GM19025 (cell line): ENCODE data around the gene CRIP3.

Experiments used
- ATAC-seq: cut with Tn5 transposase; IDR thresholded peaks from one replicate; pipeline ENCODE4 v1.9.1; 2021; ENCODE audit warnings: mild to moderate bottlenecking, low read depth, moderate library complexity; ENCODE audit not compliant: unreplicated experiment

The CRIP3 gene

GRCh38 chr6:43274916-43275597 is 33.6 kb downstream of the CRIP3 start:
- ATAC-seq, result no peak

DNA sequence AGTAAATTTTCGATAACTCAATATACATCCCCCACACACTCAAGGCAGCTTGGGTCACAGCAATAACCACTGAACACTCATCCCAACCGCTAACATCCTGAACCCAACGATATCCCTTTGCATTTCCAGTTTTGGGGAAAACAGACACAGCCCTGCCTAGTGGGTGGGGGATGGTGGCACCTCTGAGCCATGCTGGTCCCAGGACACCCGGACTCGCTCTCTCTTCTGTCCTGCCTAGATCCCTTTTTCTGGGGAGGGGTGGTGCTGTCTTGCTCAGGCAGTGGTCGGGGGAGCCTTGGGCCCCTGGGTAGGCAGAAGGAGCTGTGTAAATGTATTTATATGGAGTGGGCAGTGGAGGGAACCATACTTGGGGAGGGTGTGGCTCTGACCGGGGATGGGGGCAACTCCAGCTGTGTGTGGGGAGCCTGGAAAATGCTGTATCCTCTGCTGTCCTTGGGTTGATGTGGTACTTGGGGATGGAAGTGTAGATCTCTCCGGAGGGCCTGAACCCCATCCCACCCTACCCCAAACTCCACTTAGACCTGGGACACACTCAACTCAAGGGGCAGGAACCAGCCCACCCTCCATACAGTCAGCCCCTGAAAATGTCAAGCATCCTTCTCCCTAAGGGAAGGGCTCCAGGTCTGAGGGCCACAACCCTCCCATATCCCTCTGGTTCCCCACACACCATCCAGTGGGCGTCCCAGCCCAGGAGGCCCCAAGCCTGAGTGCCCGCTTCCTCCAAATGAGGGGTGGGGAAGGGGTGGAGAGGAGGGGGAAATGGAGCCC is 34.3 kb downstream of the CRIP3 start:
- ATAC-seq, result no peak

DNA sequence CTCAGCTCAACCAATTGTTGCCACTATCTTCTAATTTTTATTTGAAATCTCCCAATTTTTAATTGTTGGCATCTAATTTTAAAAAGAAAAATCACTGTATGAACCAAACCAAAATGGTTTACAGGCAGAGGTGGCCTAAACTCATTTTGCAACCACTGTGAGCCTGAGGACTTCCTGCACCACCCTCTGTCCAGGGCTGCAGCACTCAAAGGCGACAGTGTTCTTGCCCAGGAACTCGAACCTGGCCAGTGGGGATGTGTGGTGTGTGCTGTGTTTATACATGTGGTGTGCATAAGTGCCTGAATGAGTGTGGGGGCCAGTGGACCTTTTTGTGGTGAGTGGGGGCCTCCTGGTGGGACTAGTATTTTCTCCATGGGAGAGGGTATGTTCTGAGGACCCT is 34.9 kb downstream of the CRIP3 start:
- ATAC-seq, result no peak

GRCh38 chr6:43271944-43272343 is 36.7 kb downstream of the CRIP3 start:
- ATAC-seq, result no peak

GRCh38 chr6:43271103-43271815 is 37.4 kb downstream of the CRIP3 start:
- ATAC-seq, result no peak

DNA sequence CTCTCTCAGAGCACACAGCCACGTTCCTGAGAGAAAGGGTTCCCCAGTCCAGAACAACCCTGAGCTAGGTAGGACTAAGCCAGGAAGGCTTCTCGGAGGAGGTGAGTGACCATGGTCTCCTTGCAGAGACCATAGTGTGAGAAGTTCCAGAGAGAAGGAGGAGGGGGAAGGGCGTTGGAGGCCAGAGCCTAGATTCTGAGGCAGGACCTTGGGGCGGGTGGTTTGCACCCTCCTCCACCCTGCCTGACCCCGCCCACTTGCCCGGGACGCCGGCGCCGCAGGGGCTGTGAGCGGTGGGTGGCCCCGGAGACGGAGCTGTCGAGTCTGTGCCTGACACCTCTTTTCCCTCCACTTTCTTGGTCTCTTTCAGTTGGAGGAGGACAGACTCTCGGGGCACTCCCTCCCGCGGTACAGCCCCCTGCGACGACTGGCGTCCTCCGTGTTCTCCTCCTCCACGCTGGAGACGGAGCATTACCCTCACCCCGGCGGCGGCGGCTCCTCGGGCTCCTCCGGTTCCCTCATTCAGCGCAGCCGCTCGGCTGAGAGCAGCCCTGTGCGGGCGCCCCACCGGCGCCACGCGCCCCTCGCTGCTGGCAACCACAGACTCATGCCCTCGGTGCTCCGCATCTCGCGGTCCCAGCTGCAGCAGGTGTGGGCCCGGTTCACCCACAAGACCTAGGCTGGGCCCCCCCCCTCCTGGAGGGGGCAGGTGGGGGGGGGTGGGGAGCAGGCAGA is 39.2 kb downstream of the CRIP3 start:
- ATAC-seq, result no peak

- no peak for ATAC-seq
Observed at GRCh38 chr6:43268782-43269272, 39.8 kb downstream of the CRIP3 start.

DNA sequence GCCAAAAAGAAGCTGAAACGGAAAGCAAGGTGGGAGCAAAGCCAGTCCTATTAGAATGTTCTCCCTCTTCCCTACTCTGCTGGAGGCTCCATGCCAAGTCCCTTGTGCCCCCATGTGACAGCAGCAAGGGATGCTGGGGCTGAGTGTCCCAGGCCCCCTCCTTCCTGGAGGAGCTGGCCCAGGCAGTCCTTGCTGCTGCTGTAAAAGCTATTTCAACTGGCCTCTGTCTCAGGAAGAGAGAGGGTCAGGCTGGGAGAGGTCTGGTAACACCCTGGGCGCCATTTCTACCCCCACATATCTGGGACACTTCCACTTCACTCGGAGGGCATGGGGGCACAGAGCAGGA is 40.3 kb downstream of the CRIP3 start:
- ATAC-seq, result no peak

GRCh38 chr6:43267619-43268354 is 40.8 kb downstream of the CRIP3 start:
- no peak for ATAC-seq

DNA sequence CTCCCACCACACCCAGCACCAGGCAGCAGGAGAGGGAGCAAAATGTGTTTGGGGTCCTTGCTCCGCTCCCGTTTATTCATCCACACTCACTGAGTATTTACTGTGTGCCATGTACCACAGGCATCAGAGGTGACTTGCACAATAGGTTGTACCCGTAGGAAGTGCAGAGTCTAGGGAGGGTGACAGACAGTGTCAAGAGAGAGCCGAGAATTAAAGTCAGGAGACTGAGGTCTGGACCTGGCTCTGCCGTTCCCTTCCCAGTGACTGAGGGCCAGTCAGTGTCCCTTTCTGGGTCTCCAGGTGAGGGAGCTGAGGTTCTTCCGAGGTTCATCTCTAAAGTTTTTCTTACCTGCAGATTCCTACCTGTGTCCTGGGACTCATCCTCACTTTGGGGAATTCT is 43.1 kb downstream of the CRIP3 start:
- no peak for ATAC-seq

GRCh38 chr6:43264599-43265145 is 44.0 kb downstream of the CRIP3 start:
- ATAC-seq, result no peak

DNA sequence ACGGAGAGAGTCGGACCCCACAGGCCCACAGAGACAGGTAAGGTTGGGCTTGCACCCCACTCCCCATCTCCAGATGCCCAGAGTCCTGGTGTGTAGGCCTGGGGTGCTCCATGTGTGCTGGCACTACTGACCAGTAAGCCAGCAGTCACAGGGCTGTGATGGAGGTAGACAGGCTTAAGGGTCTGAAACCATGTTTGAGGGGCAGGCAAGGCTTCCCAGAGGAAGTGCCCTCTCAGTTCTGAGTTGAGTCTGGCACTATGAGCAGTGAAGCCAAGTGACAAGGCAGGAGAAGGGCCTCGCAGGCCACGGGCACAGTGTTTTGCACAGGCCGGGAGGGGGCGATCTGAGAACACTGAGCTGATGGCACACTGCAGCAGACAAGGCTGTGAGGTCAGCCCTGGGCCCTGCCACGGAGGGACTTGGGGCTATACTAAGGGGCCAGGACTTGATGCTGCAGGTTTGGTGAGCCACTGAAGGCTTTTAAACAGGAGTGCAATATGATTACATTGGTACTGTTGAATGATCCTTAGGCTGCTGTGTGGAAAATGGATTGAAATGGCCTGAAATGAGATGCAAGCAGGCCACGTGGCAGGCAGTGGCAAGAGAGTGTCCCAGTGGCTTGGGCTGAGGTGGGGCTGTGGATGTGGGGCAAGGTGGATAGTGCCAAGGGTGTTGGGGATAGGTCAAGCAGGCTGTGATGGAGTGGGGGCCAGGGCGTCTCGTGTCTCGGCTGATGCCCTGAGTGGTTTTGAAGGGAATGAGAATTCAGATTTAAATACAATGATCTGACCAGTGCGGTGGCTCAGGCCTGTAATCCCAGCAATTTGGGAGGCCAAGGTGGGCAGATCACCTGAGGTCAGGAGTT is 45.1 kb downstream of the CRIP3 start:
- peak; percentile 89 for ATAC-seq

DNA sequence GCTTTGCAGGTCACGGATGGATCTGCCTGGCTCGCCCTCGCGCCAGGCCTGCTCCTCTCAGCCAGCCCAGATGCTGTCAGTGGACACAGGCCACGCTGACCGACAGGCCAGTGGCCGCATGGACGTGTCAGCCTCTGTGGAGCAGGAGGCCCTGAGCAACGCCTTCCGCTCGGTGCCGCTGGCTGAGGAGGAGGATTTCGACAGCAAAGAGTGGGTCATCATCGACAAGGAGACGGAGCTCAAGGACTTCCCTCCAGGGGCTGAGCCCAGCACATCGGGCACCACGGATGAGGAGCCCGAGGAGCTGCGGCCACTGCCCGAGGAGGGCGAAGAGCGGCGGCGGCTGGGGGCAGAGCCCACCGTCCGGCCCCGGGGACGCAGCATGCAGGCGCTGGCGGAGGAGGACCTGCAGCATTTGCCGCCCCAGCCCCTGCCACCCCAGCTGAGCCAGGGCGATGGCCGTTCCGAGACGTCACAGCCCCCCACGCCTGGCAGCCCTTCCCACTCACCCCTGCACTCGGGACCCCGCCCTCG is 45.8 kb downstream of the CRIP3 start:
- no peak for ATAC-seq

DNA sequence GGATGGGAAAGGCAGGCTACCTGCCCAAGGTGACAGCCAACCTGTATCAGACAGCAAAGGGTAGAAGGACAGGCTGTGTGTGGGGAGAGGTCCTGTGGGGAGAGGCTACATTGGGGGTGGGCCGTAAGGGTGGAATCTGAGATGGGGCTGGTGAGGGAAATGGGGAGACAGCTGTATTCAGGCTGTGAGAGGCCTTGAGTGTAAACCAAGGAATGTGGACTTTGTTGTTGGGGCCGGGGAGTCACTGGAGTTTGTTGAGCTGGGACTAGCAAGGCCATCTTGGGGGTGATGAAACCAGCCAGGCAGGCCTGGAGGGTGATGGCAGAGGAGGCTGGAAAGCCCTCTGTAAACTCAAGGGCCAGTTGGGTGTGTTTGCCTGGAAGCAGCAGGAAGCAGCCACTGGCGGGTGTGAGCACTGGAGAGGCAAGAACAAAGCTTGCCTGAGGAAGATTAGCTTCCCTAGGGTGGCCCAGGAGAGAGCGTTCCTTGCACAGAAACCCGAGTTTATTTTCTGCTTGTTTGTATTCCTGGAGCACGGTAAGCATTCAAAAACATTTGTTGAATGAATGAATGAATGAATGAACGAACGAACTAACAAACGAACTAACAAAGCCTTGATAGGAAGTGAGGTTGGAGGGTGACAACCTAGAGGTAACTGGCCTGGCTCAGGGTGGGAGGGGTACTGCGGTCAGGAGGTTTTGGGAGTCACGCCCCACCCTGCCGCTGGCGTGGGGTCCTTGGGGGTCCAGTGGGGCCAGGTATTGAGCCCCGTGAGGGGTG is 46.4 kb downstream of the CRIP3 start:
- no peak for ATAC-seq

DNA sequence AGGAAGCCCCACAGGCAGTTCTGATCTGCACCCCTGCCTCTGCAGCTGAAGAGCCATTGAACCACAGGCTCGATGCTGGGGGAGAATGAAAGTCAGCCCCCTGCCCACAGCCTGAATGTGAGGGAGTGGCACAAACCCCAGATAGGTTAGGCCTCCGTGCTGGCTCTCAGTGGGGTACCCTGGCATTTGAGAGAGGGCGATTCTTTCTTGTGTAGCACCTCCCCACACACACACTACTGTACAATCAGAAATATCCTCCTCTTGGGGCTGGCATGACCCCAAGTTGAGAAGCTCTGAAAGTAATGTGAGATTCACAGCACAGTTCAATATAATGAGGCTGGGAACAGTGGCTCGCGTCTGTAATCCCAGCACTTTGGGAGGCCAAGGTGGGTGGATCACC is 47.4 kb downstream of the CRIP3 start:
- no peak for ATAC-seq

DNA sequence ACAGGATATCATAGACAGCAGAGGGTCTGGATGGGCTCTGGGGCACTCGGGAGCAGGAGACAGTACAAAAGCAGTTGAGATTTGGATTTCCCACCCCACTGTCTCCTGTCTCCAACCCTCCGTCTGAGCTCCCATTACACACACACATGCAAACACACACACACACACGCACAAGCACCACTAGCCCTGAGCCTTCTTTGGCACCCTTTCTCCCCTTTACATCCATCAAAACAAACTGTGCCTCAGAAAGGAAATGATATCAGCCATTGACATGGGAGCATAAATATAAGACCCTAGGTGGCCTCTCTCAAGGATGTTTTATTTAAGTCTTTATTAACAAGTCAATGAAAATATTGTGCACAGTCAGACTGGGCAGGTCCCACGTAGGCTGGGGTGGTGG is 47.8 kb downstream of the CRIP3 start:
- ATAC-seq, result no peak

GRCh38 chr6:43258807-43259686 is 49.6 kb downstream of the CRIP3 start:
- no peak for ATAC-seq
